ENCODE data around the gene TAF3. TPM values are rescaled to one million over a fixed set of nuclear protein-coding genes. Genes with fewer than 3 reads are reported as not detected.
"Not testable (repeated sequence)": the region's sequence is repeated elsewhere in the genome, so short reads cannot be mapped to it uniquely, and the experiment has no call there.

TAF3 gene
- total RNA-seq, 1 donor from 2014 or later = 4.8 TPM

DNA sequence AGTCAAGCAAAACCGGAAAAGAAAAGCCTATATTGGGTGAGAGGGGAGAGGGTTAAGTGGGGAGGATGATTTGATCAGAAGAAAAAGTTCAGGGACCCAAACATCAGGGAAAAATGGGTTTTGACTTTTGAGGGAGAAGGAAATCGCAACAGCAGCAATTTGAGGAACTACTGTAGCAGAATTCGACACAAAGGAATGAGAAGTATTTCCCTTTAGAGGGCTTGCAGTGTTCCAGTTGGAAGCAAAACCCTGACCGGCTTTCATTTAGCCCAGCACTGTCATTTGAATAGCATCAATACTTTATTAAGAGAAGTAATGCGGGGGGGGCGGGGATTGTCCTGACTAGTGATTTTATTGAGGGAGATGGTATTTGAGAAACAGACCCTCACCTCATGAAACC, 199.0 kb downstream of the TAF3 start:
- TF ChIP-seq CTCF (conservative IDR thresholded peaks at IDR 0.05; ENCODE audit: low read depth, low read length) = no peak
- no peak for DNase-seq (ENCODE audit: low read depth)
- no peak overlapping the region for H3K4me3 ChIP-seq (ENCODE audit: low read depth, low read length)

DNA sequence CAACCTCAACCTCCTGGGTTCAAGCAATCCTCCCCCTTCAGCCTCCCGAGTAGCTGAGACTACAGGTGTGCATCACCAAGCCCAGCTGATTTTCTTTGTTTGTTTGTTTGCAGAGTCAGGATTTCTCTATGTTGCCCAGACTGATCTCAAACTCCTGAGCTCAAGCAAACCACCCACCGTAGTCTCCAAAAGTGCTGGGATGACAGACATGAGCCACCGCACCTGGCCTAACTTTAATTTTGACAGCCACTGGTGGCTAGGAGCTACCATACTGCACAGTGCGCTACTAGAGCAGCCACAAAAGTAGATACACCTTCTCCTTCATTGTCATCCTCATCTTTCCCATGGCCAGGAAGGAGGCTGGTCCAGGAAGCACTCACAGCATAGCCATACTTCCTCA, 205.0 kb downstream of the TAF3 start:
- H3K4me3 ChIP-seq (ENCODE audit: low read depth, low read length) = no peak overlapping the region
- DNase-seq (ENCODE audit: low read depth) = no peak
- no peak for TF ChIP-seq CTCF (conservative IDR thresholded peaks at IDR 0.05; ENCODE audit: low read depth, low read length)

GRCh38 chr10:8023851-8024250, 205.5 kb downstream of the TAF3 start:
- TF ChIP-seq CTCF (conservative IDR thresholded peaks at IDR 0.05; ENCODE audit: low read depth, low read length) = no peak
- no peak overlapping the region for H3K4me3 ChIP-seq (ENCODE audit: low read depth, low read length)
- DNase-seq (ENCODE audit: low read depth) = no peak

DNA sequence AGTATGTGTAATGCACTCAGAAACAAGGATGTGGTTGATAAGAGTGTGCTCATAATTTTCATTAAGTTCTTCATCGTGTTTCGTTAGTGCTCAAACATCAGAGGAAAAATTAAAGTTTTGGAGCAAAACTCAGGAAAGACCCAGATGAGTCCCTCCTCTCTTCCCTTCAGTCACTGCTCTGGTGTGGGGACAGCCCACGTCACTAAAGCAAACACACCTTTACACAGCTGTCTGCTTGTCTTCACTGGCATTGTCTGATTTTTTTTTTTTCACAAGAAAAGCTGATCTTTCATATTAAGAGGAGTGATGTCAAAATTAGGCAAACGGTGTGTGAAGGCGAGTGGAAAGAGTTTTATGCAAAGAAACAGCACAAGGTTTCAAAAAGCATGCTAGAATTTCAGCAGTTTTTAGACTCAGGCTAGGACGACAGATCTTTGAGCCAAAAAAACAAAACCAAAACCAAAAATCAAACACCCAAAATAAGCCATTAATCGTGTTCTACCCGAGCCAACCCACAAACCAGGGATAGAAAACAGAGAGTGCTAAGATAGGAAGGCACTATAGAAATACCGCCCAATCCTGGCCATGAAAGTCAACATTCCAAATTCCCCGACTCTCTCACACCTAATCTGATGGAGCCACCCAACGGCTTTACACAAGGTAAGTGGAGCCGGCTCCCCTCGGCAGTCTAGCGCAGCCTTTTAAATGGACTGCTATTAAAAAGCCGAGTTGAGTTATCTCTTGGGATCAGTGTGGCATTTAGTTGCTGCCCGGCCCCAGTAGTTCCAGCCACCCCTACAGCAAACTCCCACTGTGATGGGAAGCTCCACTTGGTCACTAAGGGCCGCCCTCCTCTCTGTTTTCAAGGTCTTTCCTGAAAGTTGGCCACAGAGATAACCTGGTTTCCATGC, 208.3 kb downstream of the TAF3 start:
- H3K4me3 ChIP-seq (ENCODE audit: low read depth, low read length) = no peak overlapping the region
- TF ChIP-seq CTCF (conservative IDR thresholded peaks at IDR 0.05; ENCODE audit: low read depth, low read length) = no peak
- no peak for DNase-seq (ENCODE audit: low read depth)

- H3K4me3 ChIP-seq (ENCODE audit: low read depth, low read length); DNase-seq (ENCODE audit: low read depth): not testable (repeated sequence)
These were observed 212.9 kb downstream of the TAF3 start for GRCh38 chr10:8031211-8031610.

GRCh38 chr10:8032558-8032957, 214.3 kb downstream of the TAF3 start:
- no peak overlapping the region for H3K4me3 ChIP-seq (ENCODE audit: low read depth, low read length)
- no peak for DNase-seq (ENCODE audit: low read depth)
- TF ChIP-seq CTCF (conservative IDR thresholded peaks at IDR 0.05; ENCODE audit: low read depth, low read length) = no peak

DNA sequence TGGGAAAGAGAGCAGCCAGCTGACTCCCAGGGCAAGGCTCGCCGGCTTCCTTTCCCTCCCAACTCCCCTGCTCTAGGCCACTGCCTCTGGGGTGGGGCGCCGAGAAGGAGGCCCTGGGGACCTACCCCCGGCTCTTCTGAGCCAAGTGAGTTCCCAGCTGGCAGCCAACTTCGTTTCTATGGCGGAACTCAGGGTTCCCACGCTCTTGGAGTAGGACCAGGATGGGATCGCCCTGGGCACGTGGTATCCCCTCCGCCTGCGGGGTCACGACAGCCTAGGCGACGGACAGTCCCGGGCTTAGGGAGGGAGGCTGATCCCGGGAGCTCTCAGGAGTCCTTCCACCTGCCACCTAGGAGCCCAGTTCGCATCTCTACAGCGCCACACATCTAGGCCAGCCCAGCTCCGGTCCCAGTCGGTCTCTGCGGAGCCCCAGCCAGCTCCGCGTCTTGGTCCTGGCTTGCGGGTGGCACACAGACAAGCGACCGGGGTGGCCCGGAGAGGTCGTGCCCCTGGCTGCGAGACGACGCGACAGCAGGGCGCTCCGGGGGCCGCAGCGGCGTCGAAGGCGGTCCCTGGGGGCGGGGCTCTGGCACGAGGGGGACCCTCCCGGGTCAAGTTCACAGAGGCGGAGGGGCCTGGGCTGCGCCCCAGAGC, 215.6 kb downstream of the TAF3 start:
- H3K4me3 ChIP-seq (ENCODE audit: low read depth, low read length) = no peak overlapping the region
- no peak for TF ChIP-seq CTCF (conservative IDR thresholded peaks at IDR 0.05; ENCODE audit: low read depth, low read length)
- DNase-seq (ENCODE audit: low read depth) = no peak

Measured in epithelial cell of proximal tubule (primary cell).